ENCODE data around the gene TBX5.

TBX5 gene

GRCh38 chr12:114404926-114405518 is 922 bp downstream of the TBX5 start:
- no peak for DNase-seq

- DNase-seq, result no peak
These were observed 1.6 kb downstream of the TBX5 start for GRCh38 chr12:114404083-114404925.

- DNase-seq, result no peak
These were observed 2.3 kb downstream of the TBX5 start for GRCh38 chr12:114403690-114404066.

- no peak for DNase-seq
These were observed 2.8 kb downstream of the TBX5 start for GRCh38 chr12:114403011-114403689.

- DNase-seq, result no peak
These were observed 3.7 kb downstream of the TBX5 start for GRCh38 chr12:114402084-114402717.

- DNase-seq, result no peak
These were observed 4.4 kb downstream of the TBX5 start for GRCh38 chr12:114401328-114402083.

DNA sequence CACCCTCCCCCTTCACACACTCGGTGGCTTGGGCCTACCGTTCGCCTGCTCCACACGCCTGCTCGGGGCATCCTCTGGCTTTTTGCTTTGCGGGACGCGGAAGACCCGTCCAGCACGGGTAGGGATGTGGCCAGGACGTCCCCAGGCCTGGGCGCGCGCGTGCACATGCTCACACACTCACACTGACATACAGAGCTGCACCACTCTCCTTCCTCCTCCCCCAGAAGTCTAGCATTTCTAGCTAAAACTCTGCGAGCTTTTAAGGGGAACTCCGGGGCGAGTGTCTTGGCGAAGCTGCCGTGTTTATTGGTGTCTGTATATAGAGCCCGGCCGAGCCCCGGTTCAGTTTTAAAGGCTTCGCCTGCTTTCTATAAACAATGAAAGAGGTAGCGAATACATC is 5.0 kb downstream of the TBX5 start:
- DNase-seq, result no peak

DNA sequence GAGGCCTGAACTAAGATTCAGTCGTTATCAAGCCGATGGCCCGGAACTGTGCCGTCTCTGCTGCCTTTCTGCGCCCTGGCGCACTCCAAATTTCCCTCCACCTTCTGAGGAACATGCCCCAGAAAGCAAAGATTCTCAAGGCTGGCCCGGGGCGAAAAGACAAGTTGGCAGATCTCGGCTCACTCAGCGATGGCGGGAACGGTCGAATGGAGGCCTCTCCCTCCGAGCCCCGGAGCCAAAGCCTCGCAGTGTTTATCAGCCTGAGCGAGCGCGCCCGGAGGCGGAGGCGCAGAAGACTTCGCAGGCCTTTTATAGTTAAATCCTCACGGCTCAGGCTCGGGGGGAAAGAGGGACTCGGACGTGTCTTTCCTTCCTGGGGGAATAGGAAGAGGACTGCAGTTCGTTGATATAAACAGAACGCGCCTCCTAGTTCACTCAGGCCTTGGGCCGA is 5.6 kb downstream of the TBX5 start:
- no peak for DNase-seq

DNA sequence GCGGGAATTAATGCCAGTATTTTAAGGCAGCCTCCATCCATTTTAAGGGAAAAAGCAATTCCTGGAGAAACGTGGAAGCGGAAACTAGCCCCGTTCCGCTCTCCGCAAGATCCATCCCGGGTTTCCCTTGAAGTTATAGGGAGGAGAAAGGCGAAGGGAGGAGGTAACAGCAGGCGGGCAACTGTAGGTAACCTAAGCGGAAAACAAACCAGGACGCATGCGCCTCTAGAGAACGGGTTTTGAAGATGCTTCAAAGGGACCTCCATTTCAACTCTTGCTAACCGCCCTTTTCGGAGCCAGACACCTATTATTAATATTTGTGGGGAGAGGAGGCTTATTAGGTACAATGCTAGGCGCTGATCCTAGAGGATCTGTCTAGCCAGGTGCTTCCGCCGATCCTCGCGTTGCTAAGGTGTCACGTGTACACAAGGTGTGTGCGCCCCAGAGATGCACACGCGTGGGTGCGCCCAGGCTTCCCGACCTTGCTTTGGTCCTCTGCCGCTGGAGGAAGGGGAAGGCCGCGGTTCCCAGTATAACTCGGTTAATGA is 6.2 kb downstream of the TBX5 start:
- no peak for DNase-seq

DNA sequence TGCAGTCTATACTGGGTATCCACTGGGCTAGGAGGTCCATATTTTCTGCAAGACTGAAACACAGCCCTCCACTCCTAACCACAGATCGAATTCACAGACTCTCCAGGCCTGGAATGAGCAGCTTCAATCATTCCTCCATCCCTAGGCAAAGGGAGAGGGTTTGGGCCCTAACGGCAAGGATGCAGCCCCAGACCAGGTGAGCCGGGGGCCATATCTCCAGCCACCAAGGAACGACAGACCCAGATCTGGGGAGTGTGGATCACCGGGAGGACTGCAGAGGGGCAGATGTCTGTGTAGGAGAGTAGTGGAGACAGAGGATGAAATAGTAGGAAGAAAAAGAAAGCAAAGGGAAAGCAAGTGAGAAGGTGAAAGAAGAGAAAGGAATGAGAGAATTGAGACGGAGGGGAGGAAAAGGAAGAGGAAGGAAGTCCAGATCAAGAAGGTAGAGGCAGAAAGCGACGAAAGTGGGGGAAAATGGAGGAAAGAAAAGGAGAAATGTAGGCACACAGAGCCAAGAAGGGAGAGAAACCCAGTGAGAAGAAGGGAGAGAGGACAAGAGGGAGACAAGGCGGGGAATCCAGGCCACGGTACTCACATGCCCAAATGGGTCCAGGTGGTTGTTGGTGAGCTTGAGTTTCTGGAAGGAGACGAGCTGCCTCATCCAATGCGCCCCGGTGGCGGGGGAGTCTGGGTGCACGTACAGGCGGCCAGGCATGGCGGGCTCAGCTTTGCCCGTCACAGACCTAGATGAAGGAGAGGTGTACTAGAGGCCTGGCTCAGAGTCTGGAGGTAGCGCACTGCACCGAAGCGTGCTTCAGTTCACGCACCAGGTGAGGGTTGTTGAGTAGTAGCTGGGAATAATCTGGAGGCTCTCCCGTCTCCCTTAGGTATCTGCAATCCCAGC is 7.7 kb downstream of the TBX5 start:
- DNase-seq, result no peak

DNA sequence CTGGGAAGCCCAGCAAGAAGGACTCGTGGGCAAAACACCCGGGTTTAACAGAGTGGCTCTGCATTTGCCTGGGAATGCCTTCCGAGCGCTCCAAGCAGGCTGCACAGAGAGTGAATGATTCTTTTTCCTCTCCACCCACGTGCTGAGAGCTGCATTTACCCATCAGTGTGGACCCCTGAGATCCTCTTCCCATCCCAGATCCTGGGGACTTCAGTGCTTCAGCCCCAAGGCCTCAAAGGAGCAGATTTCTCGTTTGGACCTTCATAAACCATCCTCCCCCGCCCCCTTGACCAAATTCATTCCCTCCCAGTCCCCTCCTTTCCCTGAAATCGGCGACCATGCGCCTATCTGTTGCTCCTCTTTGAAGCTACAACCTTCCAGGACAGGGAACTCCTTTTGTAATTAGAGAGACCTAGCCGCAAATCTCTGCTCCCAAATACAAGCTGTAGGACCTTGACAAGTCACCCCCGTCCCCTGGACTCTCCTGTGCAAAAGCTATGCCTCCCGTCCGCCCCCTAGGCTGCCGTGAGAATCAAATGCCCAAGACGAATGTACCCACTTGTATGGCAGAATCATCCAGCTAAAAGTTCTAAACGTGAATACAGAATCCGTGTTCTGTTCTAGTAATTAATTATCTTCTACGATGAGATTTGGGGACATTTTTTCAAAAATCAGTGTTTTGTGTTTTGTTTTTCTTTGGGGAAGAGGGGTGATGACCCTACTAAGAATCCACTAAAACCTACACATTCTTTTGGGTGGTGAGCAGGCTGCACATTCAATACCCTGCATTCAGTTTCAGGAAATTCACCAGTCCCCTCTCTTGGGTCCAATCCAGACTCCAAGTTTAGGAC is 8.8 kb downstream of the TBX5 start:
- DNase-seq, result no peak

DNA sequence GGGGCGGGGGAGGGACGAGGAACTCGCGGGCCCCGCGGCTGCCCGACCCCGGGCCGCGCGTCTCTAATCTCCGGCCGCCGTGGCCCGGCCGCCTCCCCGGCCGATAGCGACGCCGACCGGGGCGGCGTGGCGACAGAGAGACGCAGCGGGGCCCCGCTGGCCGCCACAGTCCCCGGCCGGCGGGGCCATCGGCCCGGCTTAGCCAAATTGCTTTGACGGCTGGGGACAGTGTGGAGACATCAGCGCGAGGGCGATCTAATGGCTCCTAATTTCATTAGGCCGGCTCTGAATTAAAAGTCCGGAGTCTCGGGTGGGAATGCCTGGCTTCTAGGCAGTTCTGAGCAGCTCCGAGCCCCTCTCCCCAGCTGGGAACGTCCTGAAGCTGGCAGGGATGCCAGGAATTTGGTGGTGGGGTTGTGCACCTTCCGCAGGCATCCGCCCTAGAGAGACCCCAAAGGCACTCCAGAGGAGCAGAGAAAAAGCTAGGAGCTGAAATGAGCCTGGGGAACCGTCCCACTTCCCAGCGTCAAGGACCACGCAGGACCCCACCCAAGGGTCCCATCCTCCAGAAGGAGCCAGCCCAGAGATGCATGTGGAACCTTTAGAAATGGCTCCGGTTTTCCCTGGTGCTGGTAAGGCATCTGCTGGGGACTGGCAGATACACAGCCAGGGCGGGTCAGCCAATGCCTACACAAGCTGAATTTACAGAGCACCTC is 9.6 kb downstream of the TBX5 start:
- DNase-seq, result no peak

DNA sequence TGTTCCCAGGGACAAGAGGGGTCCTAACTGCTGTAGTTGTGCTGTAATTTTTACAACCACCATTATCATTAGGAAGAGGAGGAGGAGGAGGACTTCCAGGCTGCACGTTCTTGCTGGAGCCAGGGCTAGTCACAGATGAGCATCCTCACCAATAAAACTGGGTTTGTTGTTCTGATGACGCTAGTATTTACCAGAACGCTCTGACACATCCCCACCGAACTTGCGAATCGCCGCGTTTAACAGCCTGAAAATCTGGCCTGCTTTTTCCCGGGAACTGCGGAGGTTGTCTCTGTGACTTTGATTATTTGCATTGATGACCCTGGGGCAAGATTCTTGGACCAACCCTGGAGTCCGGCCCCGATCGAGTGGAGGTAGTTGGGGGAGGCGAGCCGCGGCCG is 10.2 kb downstream of the TBX5 start:
- DNase-seq, result no peak

- DNase-seq, result no peak
These were observed 10.7 kb downstream of the TBX5 start for GRCh38 chr12:114395233-114395632.

GRCh38 chr12:114393569-114393968 is 12.4 kb downstream of the TBX5 start:
- no peak for DNase-seq

DNA sequence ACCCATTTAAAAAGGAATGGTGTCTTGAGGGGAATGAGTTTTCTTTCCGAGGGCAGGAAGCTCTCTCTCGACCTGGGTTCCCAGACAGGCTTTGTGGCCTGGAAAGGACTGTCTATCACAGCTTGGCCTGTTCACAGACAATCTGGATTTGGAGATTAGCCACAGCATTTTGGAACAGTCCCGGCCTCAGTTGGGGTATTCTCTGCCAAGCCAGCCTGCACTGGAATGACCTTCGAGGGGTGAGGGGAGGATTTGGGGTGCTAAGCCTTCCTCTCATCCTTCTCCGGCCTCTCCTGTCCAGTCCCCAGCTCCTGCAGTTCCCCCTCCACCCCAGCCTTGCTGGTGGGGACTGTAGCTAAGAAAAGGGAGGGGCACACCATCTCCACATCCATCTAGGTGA is 13.0 kb downstream of the TBX5 start:
- no peak for DNase-seq

- DNase-seq, result no peak
These were observed 14.9 kb downstream of the TBX5 start for GRCh38 chr12:114391088-114391487.

- no peak for DNase-seq
These were observed 21.2 kb downstream of the TBX5 start for GRCh38 chr12:114384739-114385138.

- no peak for DNase-seq
These were observed 24.8 kb downstream of the TBX5 start for GRCh38 chr12:114381177-114381576.

GRCh38 chr12:114371733-114372132 is 34.2 kb downstream of the TBX5 start:
- no peak for DNase-seq

Measured in effector CD8-positive, alpha-beta T cell (primary cell).